GM21515 (cell line): ENCODE data around the gene RHOXF1.
"Not testable (repeated sequence)": the region's sequence is repeated elsewhere in the genome, so short reads cannot be mapped to it uniquely, and the experiment has no call there.

Experiments used
- ATAC-seq: cut with Tn5 transposase; IDR thresholded peaks from one replicate; pipeline ENCODE4 v1.9.1; 2021; ENCODE audit not compliant: unreplicated experiment

RHOXF1 gene

DNA sequence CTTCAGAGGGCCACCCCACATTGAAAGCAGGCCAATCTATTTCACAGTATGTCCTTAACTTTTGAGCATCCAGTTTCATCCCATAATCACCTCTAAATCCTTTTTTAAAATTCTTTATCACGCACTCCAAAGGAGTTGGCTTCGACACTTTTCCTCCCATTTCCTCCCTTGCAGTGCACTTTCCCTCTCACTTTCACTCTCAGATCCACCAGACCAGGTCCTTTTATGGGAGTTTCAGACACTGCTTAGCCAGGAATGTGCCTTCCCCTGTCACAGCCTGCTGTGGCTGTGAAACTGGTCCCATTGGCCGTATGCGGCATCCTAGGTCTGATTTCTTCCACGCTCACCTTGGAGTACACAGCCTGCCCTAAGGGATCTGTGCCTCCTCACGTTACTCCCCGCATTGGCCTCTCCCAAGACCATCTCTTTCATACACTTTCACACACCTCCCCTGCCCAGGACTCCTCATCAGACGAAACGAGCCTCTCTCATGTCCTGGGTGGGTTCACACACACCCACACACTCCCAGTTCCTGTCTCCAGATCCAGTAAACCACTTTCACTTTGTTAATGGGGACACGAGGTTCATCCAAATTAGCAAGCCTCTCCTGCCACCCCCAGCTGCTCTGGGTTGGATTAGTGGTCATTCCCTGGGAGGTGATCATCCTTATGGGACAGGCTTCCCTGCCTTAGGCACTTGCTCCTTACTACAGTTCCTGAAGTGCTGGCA is 28.3 kb downstream of the RHOXF1 start:
- no peak for ATAC-seq

DNA sequence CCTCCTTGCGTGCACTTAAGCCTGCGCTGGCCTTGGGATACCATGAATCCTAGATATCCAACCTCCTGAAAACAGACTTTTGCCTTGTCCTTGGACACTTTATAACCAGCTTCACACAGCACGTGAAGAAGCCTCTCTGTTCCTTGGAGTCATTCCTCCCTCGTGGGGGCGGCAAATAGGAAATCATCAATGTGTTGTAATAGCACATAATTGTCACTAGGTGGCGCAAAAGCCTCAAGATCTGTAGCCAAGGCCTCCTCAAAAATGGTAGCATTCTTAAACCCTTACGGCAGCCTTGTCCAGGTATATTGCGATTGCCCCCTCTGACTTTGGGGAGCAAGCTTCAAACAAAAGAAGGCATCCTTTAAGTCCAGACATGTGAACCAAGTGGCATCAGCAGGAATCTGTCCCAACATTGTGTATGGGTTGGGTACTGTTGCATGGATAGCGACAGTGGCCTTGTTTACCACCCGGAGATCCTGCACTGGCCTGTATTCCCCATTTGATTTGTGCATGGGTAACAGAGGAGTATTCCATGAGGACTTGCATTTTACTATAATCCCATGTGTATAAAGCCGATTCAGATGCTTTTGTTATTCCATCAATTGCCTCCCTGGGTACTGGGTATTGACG is 30.0 kb downstream of the RHOXF1 start:
- ATAC-seq = not testable (repeated sequence)

DNA sequence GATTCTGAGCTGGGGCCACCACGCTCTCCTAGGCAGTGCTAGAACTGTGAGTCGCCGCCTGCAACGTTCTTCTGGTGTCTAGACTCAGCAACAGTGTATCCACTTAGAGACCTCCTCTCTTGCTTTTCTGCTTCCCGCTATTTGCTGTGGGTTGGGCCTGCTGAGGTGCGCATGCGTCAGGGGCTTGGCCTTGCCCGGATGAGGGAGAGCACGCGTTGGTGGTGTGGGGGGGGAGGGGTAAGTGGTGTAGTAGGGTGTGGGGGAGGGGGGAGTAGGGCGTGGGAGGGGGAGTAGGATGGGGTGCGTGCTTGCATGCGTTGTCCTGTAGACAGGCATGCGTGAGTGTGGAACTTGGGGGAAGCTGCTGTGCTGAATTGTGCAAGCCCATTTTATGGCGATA is 38.1 kb downstream of the RHOXF1 start, which contains the start of gene RHOXF2B:
TSS of gene RHOXF2B (minus strand) at position 101 of the 400 bp plus-strand sequence. CDS start 138 bp downstream, outside the sequence.
- not testable (repeated sequence) for ATAC-seq

DNA sequence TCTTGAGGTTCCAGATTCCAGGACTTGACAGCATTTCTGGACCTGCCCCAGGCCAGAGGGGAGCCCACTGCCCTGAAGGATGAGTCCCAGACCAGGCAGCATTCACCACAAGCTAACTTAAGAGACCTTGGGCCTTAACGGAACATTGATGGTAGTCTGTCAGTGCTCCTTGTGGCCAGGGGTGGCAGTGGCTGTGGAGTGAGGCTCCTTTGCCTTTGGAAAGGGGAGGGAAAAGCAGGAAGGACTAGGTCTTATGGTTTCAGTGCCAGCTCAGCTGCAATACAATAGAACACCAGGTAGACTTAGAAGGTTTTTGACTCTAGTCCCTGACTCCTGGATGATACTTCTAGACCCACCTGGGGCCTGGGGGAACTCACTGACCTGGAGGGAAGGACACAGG is 49.5 kb downstream of the RHOXF1 start:
- ATAC-seq = not testable (repeated sequence)
